Measurements from ENCODE around the gene ZNF75A.

DNA sequence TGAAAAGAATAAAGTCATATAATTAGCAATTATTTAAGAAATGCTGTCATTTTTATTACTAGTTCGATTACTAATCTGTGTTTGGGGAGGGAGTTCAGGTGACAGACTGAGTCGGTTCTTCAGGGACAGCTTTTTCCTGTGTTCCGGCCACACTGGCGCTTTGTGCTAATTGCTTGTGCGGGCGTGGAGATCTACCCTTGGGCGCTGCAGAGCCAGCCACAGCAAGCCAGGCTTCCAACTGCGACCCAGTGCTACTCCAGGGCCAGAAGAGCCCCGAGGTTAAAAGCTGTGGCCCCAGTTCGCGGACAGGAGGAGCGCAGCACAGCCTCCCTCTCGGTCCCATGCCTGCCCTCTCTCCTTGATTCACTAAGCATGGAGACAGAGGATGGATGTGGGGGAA, 43.9 kb downstream of the ZNF75A start:
- no peak for TF ChIP-seq YY1 (IDR thresholded peaks at IDR 0.05; ENCODE audit: insufficient read depth, insufficient read length)
- no peak for TF ChIP-seq SUZ12 (IDR thresholded peaks at IDR 0.05; ENCODE audit: extremely low read depth, insufficient read depth, insufficient read length)

All from NT2/D1 (cell line).